ENCODE measurements around the gene ARID3A.

The ARID3A gene

GRCh38 chr19:1008268-1009040 lies 82.6 kb downstream of the ARID3A start:
- Mint-ChIP-seq H3K36me3 (ENCODE audit: low read depth) (peaks cover 8% of the 10 kb centered on the region), H3K4me3 (no peak overlapping the region), H3K27ac (no peak overlapping the region), H3K9me3 (no peaks in the 10 kb centered on the region), H3K4me1 (no peaks in the 10 kb centered on the region), H3K27me3 (ENCODE audit: low read depth, poor library complexity) (no peaks in the 10 kb centered on the region)
- DNase-seq: no peak
- TF ChIP-seq CTCF (IDR thresholded peaks at IDR 0.05): no peak

GRCh38 chr19:1009041-1009980 lies 83.5 kb downstream of the ARID3A start:
- TF ChIP-seq CTCF (IDR thresholded peaks at IDR 0.05): no peak
- Mint-ChIP-seq H3K27me3 (ENCODE audit: low read depth, poor library complexity) (no peaks in the 10 kb centered on the region), H3K9me3 (no peaks in the 10 kb centered on the region), H3K36me3 (ENCODE audit: low read depth) (peaks cover 8% of the 10 kb centered on the region), H3K27ac (no peak overlapping the region), H3K4me3 (no peak overlapping the region), H3K4me1 (no peaks in the 10 kb centered on the region)
- DNase-seq: no peak

GRCh38 chr19:1009981-1010538 lies 84.2 kb downstream of the ARID3A start:
- DNase-seq: no peak
- no peaks in the 10 kb centered on the region for H3K4me1 Mint-ChIP-seq
- peaks cover 8% of the 10 kb centered on the region for H3K36me3 Mint-ChIP-seq (ENCODE audit: low read depth)
- no peaks in the 10 kb centered on the region for H3K27me3 Mint-ChIP-seq (ENCODE audit: low read depth, poor library complexity)
- H3K9me3 Mint-ChIP-seq: no peaks in the 10 kb centered on the region
- no peak for TF ChIP-seq CTCF (IDR thresholded peaks at IDR 0.05)
- H3K4me3 Mint-ChIP-seq: no peak overlapping the region
- H3K27ac Mint-ChIP-seq: peak overlapping the region; percentile 54

GRCh38 chr19:1010586-1011510 lies 85.0 kb downstream of the ARID3A start:
- TF ChIP-seq CTCF (IDR thresholded peaks at IDR 0.05): no peak
- H3K4me3 Mint-ChIP-seq: no peak overlapping the region
- H3K27ac Mint-ChIP-seq: no peak overlapping the region
- no peaks in the 10 kb centered on the region for H3K27me3 Mint-ChIP-seq (ENCODE audit: low read depth, poor library complexity)
- DNase-seq: no peak
- no peaks in the 10 kb centered on the region for H3K9me3 Mint-ChIP-seq
- H3K4me1 Mint-ChIP-seq: peaks cover 4% of the 10 kb centered on the region
- peaks cover 8% of the 10 kb centered on the region for H3K36me3 Mint-ChIP-seq (ENCODE audit: low read depth)

- H3K36me3 Mint-ChIP-seq (ENCODE audit: low read depth): peaks cover 3% of the 10 kb centered on the region
- H3K4me3 Mint-ChIP-seq: no peak overlapping the region
- no peaks in the 10 kb centered on the region for H3K9me3 Mint-ChIP-seq
- no peaks in the 10 kb centered on the region for H3K27me3 Mint-ChIP-seq (ENCODE audit: low read depth, poor library complexity)
- no peak for TF ChIP-seq CTCF (IDR thresholded peaks at IDR 0.05)
- H3K27ac Mint-ChIP-seq: no peak overlapping the region
- H3K4me1 Mint-ChIP-seq: peaks cover 14% of the 10 kb centered on the region
- DNase-seq: no peak
Observed at GRCh38 chr19:1011831-1012333, 86.0 kb downstream of the ARID3A start.
